Mesenteric fat pad (tissue), 1 donor: Measurements from ENCODE around the gene PRX. TPM values are rescaled to one million over a fixed set of nuclear protein-coding genes. Genes with fewer than 3 reads are reported as not detected.
"Not testable (repeated sequence)": the region's sequence is repeated elsewhere in the genome, so short reads cannot be mapped to it uniquely, and the experiment has no call there.

Experiments used
- DNase-seq: peaks from one replicate; pipeline ENCODE4 v3.0.0-alpha.2; 2020; ENCODE audit warnings: low spot score
- long read RNA-seq: library from polyadenylated mRNA; unstranded; transcript quantifications from one replicate; pipeline ENCODE4 v2.0.0, GENCODE V29; 2020
- total RNA-seq: library from RNA; stranded (reverse); fragmentation: NEBNext Ultra II Directional; extraction: Animal tissue kit (Norgen Biotek cat#: 25700); gene quantifications from one replicate; pipeline ENCODE4 v1.2.1, GENCODE V29; 2021
- donor health status: DM: yes; HTN: yes; CAD: no.

The PRX gene, protein sequence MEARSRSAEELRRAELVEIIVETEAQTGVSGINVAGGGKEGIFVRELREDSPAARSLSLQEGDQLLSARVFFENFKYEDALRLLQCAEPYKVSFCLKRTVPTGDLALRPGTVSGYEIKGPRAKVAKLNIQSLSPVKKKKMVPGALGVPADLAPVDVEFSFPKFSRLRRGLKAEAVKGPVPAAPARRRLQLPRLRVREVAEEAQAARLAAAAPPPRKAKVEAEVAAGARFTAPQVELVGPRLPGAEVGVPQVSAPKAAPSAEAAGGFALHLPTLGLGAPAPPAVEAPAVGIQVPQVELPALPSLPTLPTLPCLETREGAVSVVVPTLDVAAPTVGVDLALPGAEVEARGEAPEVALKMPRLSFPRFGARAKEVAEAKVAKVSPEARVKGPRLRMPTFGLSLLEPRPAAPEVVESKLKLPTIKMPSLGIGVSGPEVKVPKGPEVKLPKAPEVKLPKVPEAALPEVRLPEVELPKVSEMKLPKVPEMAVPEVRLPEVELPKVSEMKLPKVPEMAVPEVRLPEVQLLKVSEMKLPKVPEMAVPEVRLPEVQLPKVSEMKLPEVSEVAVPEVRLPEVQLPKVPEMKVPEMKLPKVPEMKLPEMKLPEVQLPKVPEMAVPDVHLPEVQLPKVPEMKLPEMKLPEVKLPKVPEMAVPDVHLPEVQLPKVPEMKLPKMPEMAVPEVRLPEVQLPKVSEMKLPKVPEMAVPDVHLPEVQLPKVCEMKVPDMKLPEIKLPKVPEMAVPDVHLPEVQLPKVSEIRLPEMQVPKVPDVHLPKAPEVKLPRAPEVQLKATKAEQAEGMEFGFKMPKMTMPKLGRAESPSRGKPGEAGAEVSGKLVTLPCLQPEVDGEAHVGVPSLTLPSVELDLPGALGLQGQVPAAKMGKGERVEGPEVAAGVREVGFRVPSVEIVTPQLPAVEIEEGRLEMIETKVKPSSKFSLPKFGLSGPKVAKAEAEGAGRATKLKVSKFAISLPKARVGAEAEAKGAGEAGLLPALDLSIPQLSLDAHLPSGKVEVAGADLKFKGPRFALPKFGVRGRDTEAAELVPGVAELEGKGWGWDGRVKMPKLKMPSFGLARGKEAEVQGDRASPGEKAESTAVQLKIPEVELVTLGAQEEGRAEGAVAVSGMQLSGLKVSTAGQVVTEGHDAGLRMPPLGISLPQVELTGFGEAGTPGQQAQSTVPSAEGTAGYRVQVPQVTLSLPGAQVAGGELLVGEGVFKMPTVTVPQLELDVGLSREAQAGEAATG (N-terminal part only)
- total RNA-seq, result 2.3 TPM
- long read RNA-seq, result 0 reads

DNA sequence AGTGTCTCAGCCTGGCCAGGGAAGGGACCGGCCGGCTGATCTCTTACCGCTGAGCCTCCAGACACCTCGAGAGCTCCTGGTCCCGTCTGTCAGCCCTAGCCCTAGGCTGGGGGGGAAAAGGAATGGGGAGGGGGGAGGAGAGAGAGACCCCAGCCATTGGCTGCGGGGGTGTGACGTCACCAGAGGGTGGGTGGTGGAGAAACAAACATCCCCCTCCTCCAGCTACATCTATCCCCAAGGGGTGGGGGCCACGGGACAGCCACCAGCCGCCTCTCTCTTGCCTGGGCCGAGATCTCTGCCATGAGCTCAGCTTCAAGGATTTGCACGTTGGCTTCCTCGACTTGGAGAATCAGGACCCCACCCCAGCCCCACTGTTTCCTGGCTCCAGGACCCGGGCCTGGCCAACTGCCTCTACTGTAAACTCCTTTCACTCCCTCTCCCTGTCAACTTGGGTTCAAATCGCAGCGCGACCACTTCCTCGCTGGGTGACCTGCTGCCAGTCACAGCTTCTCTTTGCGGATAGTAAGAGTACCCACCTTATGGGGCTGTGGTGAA lies at the start of gene PRX:
PRX (minus strand) TSS at position 88 of the 555 bp plus-strand sequence. CDS start 5,446 bp downstream, outside the sequence.
- no peak for DNase-seq

DNA sequence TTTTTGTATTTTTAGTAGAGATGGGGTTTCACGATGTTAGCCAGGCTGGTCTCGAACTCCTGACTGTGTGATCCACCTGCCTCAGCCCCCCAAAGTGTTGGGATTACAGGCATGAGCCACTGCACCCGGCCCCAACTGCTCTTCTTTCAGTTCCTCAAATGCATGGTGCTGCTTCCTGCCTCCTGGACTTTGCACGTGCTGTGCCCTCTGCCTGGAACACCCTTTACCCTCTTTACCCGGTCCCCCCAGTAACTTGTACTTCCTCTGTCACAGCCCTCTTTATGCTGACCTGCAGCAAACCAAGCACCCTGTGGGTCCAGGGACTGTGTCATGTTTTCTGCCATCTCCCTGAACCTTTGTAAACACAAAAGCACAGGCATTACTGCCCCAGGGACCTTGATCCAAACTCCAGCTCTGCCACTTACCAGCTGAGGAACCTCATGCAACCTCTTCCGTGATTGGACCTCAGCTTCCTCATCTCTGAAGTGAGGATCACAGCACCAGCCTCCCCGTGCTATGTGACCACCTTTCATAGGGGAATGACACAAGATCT lies 48.6 kb upstream of the PRX start:
- no peak for DNase-seq

DNA sequence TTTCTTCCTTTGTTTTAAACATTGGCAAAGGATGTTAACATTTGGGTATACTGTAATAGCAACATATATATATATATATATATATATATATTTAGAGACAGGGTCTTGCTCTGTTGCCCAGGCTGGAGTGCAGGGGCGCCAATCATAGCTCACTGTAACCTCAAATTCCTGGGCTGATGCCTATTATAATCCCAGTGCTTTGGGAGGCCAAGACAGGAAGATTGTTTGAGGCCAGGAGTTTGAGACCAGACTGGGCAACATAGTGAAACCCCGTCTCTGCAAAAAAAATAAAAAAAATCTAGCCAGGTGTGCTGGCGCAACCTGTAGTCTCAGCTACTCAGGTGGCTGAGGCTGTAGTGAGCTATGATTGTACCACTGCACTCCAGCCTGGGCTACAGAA lies 47.0 kb upstream of the PRX start:
- DNase-seq, result no peak

DNA sequence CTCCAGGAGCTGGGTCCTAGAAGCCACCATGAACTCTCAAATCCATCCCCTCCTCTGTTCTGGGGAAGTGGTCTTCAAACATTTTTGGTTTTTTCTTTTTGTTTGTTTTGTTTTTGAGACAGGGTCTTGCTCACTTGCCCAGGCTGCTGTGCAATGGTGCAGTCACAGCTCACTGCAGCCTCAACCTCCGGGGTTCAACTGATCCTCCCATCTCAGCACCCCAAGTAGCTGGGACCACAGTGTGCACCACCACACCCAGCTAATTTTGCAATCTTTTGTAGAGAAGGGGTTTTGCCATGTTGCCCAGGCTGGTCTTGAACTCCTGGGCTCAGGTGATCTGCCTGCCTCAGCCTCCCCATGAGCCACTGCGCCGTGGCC lies 45.4 kb upstream of the PRX start:
- DNase-seq, result no peak

DNA sequence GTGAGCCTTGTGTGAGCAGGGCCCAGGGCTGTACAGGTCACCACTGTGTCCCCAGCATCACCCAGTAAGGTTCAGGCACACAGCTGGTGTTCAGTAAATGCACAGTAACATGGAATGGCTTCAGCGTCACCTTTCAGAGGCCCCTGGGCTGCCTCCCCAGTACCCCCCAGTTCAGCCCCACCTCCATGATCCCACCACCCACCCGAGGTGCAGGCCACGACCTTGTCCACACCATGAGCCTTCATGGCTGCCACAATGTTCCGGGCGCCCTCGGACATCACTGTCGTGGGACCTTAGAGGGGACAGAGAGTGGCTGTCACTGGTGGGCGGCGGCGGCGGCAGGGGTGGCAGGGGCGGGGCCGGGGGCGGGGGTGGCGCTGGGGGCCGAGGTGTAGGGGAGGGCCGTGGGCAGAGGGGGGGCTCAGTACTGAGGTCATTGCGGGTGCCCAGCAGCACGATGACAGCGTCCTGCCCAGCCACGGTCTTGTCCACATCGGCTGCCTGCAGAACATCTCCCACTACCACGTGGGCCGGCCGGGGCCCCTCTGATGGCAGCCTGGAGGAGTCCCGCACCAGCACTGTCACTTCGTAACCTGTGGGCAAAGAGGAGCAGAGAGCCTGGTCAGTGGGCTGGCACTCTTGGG lies 44.9 kb upstream of the PRX start:
- DNase-seq, result no peak

DNA sequence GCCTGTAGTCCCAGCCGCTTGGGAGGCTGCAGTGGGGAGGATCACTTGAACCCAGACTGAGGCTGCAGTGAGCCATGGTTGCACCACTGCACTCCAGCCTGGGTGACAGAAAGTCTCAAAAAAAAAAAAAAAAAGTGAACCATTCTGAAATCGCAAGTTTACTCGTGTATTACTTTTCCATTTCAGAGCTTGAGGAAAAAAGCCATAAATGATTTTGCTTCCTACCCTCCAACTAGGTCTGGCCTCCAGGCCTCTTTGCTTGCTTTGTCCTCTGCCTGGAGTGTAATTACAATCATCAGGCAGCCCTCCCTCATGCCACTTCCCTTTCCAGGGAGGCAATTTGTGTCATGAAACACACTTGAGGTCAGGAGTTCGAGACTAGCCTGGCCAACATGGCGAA lies 43.9 kb upstream of the PRX start:
- DNase-seq, result no peak

DNA sequence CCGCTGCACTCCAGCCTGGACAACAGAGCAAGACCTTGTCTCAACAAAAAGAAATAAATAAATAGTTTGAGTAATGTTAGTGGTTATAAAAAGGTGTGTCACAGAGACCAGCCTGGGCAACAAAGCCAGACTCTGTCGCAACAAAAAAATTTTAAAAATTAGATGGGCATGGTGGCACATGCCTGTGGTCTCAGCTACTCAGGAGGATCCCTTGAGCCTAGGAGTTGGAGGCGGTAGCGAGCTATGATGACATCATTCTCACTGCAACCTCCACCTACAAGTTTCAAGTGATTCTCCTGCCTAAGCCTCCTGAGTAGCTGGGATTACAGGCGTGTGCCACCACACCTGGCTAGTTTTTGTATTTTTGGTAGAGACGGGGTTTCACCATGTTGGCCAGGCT lies 40.8 kb upstream of the PRX start:
- not testable (repeated sequence) for DNase-seq

DNA sequence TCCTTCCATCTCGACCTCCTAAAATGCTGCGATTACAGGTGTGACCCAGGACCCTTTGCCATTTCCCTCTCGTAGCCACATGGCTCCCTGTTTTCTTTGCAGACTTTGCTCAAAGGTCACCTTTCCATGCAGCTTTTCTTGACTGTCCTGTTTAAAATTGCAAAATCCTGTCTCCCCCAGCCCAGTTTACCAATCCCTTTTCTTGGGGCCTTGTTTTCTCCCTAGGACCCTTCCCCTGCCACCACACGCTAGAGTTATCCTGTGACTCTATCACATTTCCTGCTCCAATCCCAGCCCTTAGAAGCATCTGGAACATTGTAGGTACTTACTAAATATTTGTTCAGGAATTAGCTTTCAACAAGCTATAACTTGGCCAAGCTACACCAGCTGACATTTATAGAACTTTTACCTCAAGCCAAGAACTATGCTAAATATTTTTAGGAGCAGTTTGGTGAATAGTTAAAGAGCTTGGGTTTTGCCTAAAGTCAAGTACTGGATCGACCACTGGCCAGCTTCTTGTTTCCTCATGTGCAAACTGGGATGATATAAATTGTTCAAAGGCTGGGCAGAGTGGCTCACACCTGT lies 40.1 kb upstream of the PRX start:
- no peak for DNase-seq

DNA sequence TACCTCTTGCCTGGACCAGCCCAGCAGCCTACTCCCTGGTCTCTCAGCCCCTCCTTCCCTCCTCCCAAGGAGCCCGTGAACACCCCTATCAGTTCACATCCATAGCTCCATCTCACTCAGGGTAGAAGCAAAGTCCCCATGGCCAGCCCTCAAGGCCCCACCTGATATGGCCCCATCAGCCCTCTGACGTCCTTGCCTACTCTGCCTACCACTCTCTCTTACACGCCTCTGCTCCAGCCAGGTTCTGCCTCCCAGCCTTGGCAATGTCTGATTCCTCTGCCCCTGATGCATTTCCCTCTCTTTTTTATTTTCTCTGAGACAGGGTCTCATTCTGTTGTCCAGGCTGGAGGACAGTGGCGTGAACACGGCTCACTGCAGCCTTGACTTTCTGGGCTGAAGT lies 38.8 kb upstream of the PRX start:
- no peak for DNase-seq

DNA sequence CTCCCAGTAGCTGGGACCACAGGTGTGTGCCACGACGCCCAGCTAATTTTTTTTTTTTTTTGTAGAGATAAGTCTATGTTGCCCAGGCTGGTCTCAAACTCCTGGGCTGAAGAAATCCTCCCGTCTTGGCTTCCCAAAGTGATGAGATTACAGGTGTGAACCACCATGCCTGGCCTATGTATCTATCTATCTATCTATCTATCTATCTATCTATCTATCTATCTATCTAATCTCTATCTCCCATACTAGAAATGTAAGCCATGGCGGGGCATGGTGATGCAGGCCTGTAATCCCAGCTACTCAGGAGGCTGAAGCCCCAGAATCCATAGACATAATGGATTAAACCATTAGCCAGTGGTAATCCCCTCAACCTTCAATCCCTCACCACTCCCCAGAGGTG lies 37.5 kb upstream of the PRX start:
- DNase-seq, result no peak

DNA sequence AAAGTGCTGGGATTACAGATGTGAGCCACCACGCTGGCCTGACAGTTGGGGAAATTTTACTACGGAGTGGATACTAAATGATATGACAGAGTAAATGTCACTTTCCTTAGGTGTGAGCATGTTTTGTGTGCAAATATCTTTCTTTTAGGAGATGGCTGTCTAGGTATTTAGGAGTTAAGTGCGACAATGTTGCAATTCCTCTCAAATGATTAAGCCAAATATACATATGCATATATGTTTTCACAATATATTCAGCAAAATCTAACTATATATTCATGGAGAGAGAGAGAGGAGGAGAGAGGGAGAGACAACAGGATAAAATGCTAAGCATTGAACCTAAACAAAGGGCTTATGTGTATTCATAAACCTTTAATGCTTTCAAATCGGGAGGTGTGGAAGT lies 36.3 kb upstream of the PRX start:
- no peak for DNase-seq

DNA sequence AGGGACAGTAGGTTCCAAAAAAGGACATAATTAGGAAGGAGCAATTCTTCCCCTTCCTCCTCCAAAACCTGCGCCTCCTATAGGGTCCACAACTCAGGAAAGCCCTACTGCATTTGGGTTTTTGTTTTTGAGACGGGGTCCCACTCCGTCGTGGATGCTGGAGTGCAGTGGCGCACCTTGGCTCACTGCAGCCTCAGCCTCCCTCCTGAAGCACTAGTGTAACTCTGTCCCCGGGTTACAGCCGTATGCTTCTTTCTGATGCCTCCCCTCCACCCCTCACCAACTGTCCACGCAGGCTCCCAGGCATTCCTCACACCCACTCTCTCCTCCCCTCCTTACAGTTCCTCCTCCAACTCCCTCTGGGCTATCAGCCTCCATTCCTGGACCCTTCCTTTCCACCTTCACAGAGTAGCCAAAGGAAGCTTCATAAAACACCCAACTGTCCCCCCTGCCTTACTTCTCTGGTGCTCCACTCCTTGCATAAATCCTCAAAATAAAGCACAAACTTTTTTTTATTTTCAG lies 33.1 kb upstream of the PRX start:
- no peak for DNase-seq

DNA sequence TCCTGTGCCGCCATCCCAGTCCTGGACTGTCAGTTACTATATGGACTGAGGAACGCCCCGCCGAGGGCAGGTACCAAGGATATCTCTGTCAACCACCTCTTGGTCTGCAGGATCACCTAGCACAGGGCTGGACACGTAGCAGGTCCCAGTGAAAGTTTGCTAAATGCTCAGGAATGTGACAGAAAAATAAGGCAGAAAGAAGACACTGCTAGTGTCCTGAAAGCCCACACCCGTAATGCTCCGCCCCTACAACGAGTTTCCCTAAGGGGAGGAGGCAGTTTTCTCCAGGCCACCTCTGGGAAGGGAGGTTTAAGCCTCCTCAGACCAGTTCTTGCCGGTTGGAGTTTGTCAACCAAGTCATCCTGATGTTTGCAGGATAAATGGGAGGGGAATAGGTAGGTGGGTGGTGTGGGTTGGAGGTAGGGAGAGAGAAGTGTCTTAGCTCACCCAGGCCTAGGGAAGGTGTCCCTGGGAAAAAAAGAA lies 32.6 kb upstream of the PRX start:
- no peak for DNase-seq

DNA sequence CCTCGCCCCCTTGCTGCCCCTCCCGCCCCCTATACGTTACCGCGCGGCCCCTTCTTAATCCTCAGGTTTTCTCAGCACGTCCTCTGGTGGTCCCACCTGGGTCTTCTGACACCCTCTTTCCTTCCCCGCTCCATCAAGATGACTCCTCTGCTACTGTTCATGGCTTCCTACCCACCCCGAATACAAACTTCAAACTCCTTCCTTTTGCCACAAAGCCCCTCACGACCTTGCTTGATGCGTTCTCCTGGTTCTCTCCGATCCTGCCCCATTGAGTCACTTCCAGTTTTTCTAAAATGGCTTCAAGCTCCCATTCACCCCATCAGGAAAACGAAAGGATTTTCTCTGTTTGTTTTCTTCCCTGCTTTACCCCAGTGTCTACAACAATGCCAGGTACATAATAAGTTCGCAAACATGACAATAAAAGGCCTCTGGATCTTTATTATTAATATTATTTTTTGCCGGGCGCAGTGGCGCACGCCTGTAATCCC lies 31.7 kb upstream of the PRX start:
- no peak for DNase-seq

DNA sequence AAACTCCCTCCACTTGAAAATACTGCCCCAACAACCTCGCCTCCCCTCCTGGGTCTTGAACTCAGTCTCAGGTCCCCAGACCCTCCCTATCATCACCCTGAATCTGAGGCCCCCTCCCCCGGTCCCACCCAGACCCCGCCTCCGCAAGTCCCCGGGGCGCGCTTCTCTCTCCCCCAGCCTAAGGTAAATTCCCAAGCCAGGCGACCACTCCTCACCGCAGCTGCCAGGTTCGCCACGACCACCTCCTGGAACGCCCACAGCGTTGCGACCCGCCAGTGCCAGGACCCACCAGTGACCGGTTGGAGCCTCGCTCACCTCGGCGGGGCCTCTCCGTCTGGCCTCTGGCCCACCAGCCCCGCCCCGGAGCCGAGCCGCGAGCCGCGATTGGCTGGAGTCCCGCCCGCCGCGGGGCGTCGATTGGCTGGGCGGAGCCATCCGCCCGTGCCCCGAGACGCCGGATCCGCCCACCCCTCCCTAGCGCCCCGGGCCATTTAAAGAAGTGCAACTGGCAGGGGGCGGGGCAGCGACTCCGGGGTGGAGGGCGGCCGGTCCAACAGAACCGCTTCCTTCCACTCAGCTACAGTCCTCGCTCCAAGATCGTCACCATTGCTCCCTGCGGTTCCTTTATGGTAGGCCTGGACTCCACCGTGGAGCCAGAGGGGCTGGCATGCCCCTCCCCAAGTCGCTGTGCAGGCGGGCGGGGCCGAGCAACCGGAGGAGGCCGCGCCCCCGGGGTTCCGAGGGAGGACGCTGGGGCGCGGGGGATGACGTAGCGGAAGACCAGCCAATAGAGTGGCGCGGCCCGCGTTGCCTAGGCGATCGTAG lies 31.0 kb upstream of the PRX start, which contains the start of gene SERTAD3:
SERTAD3 (minus strand) TSS at position 336 of the 825 bp plus-strand sequence. CDS start 2,255 bp downstream, outside the sequence.
- peak; percentile 99 for DNase-seq

DNA sequence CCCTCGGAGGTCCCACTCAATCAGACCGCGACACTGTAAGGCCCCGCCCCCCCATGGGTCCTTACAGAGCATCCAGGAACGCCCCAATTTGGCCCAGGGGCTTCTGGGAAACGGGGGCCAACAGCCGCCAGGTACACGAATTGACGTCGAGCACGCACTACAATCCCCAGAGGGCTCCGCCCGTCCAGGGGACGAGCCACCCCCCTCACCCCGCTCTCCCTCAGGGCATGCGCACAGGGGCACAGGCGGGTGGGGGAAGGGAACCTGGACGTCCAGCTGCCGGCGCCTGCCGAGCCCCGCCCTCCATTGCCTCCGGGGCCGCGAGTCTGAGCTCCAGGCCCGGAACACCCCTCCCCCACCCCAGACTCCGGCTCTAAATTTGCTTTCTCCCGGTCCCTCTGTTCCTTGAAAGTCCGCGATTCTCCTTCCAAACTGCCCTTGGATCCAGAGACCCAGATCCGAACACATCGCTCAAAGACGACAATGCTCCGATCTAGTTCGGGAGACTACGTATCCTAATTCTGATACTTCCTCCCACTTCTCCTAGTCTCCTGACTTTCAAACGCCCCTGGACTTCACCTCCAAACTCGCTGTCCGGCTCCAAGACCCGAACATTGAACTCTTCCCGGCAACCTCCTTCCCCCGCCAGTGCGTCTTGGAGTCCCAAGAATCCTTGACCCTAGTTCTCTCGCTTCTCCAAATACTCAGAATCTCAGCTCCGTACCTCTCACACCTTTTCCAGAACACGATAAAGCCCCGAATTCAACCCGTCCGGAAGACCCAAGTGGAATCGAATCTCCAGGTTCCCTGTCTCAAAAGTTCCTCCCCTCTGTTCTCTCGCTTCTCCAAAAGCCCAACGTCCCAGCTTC lies 30.2 kb upstream of the PRX start:
- peak; percentile 99 for DNase-seq

DNA sequence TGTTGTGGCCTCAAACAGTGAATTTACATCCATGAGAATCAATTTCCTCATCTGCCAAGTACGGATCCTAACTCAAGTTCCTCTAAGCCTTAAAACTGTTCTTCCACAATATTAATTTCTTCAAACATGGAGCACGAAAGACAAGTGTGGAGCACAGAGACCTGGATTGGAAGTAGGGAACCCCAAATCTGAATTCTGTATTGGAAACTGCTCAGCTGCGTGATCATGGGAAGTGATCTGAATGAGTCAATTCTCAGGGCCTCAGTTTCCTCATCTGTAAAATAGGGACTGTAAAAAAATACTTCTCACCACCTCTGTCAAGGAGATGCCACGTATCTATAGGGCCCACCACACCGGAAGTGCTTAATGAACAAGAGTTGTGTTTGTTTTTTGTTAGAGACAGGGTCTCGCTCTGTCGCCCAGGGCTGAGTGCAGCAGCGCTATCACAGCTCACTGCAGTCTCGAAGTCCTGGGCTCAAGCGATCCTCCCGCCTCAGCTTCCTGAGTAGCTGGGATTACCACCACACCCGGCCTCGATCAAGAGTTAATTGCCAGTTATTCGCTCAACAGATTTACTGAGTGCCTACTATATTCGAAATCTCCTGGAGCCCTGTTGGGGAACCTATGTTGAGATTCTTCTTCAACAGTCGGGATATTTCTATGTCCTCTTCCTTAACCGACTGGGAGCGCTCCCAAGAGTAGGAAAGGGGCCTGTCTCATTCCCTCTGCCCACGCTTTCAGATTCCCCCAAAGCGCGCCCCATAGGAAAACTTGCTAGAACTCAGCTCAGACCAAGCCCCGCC lies 29.4 kb upstream of the PRX start:
- no peak for DNase-seq
